SIG-M5 treated with dmso at 0.1 percent for 504 hours (cell line): ENCODE results near the gene KCNE4.
"Not testable (repeated sequence)": the region's sequence is repeated elsewhere in the genome, so short reads cannot be mapped to it uniquely, and the experiment has no call there.

Experiments
- DNase-seq: peaks from one replicate; lab custom pipeline; 2025; ENCODE audit not compliant: unreplicated experiment; lab: John Stamatoyannopoulos, UW

The KCNE4 gene

DNA sequence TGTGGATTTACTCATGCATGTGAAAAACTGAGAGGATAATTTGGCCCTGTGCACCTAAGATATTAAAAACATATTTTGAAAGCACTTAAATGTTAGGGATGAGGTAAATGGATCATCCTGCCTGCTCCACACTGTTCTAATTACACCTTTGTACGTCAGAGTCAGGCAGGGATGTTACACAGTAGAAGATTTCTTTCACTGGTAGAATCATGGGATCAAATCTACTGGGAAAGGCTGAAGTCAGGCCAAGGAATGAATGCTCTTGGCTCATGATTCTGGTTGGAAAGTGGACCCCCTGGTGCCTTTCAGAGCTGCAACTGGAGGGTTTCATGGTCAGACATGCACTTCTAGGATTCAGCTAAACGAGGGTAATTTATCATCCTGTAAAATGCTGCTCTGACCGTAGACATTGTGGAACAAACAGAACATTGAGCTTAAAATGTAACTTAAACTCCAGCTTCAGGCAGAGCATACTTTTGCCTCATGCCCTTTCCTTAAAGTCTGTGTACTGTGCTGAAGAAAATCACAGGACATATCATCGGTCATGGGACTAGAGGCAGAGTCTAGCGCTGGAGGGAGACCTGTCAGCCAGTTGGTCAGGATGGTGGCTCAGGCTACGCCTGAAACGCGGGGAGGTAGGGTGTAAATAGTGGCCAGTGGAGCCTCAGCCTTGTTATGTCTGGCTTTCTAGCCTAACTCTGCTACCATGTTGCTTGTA lies 4.9 kb downstream of the KCNE4 start:
- no peak for DNase-seq

DNA sequence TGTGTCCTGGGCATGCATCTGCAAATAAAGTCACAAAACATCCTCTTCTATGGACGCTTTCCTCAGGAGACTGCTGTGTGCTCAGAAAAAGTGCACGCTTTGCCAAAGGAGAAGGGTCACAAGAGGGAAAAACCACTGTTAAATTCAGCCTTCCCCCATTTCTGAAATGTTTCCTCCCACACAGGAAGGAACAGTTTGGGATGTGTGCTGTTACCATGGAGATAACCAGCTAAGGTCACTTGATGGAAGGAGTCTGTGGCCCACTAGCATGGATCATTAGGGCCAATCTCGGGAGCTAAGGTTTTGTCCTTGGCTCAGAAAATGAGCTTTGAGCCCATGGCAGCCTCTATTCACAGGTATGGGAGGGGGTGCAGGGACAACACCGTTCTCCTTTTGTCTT lies 5.6 kb downstream of the KCNE4 start:
- no peak for DNase-seq

DNA sequence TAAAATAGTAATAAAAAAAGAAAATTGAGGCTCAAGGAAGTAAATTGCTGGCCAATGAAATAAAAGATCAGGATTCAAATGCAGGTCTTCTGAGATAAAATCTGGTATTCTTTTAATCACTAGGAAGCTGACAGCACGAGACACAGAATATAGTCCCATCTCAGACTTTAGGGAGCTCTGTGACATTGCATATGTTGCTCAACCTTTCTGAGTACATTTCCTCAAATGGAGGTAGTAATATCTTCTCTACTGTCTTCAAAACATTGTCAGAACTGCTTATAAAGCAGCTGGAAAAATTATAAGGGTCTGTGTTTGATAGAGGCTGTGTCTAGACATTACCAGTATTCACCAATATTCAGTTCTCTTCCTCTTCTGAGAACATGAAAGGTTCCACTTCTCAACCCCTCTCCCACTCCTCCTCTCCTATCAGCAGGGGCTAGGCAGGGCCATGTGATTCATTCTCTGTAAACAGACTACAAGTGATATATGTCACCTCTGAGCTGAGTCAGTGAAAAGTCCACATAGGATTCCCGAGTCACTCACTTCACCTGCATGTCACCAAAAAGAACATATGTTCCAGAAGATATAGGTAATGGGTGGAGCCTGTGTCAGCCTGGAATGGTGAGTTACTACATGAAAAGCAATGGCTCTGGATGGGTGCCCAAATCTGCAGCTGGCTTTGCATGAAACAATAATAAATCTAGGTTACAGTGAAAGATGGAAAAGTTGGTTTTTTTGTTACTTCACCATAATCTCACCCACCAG lies 7.1 kb downstream of the KCNE4 start:
- DNase-seq, result no peak

DNA sequence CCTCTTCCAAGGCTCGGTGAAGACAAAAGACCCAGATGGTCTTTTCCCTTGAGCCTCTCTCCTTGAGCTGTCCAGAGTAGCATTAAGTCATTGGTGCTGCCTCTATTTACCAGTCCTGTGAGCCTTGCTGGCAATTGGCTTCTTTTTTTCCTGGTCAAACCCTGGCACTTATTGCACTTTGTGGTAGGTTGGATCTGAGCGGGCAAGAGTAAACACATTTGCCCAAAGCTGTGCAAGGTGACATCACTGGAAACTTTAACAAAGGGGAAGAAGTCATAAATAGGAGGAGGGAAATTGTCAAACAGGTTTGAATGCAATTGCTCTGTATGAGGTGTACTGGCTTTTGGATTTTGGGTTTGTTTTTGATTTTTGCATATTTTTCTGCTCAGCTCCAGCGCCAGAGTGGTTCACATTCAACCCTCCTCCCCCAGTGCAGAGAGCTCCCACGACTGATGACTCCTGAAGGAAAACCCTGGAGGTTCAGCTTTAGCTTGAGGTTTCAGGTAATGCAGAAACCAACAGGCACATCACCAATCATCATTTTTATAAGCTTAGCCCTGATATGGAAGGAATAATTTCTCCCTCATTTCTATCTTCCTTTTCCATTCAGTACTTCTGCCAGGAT lies 8.3 kb downstream of the KCNE4 start:
- DNase-seq, result no peak

DNA sequence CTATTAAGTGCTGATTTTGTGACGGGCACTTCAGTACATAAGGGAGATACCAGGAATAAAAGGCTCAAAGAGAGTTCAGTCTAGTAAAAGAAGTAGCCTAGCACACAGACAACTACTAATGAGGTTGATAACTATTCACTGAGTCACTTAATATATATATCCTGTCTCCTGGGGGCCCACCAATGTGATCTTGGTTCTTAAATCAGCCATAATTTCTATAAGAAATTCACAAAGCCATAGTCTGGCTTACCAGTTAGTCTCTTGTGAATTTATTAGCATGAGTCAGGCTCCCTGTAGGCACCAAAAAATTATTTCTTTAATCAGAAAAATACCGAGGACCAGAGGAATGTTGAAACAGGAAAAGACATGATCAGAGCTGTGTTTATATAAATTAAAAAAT lies 10.4 kb downstream of the KCNE4 start:
- no peak for DNase-seq

DNA sequence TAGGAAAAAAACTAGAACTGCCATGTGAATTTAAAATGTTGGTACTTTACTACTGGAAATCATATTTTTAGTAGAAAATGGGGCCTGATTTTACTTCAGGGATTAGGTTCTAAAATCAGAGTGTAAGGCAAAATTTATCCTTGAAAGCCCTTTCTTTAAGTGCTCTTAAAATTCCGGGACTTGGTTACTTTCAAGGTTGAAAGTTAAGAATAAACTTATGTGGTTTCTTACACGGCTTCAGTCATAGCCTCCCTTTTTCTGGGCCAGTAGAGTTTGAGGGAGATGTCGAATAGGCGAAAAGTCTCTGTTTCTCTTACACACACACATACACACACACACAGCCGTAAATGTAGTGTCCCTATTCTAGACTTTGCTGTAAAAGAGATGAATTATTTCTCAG lies 13.1 kb downstream of the KCNE4 start:
- no peak for DNase-seq

DNA sequence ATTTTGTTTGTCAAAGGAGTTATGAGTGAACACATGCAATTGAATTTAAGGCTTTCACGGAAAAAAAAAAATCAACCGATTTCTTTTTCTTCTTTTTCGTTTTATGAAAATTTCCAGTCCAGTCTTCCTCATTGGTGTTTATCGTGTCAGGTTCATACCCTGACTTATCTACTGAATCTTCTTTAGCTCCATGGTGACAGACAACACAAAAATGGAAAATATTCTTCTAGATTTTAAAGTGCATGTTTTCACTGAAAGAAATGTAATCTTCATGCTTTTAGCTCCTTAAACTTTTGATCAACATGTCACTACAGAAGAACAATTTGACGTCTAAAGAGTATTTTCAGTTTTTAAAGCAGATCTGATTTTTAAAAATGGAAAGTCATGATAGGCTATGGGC lies 14.7 kb downstream of the KCNE4 start:
- DNase-seq, result no peak

DNA sequence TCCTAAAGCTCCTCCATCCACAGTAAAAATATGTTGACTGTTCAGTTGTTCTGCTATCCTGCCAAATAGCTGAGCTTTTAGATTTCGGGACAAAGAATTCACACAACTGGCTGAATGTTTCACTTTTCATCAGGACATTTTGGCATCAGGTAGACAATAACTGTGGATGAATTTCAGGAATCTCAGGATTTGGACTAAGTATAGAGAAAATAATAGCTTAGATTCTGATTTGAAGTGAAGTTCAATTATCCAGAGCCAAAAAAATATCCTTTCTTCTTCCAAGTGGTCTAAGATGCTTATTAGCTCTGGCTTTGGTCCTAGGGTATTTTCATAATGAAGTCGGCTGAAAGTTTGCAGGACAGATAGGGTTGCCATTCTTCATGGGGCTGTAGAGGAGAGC lies 16.1 kb downstream of the KCNE4 start:
- no peak for DNase-seq

DNA sequence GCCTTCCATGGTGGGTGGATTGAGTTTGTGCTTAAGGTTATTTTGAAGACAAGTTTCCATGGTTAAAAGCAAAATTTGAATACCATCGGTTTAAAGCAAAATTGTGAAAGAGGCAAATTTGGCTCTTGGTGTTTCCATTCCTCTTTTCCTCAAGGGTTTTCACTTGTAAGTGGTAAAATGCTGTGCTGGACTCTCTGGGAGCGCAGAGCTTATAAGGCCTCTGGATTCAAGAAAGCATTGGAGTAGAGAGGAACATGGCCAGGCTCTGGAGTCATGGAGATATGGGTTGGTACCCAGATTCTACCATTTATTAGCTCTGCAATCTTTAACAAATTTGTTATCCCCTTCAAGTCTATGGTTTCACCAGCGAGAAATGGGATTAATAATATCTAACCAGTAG lies 17.5 kb downstream of the KCNE4 start:
- no peak for DNase-seq

DNA sequence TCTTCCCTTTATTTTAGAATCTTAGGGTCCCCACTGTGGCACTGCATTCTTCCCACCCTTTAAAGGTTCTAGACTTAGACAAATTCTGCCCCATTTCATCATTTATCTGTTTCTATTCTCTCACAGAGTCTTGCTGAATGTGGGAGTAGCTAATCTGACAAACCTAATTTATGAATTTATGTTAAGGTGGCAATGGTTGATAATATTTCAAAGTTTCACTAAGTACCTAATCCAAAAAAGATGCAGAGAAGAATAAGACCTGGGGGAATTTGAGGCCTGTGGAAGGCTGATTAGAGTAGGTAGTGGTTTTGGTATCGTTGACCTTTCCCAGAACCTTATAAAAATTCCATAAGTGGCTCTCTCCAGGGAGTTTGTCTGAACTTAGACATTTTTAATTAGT lies 18.0 kb downstream of the KCNE4 start:
- DNase-seq, result no peak

DNA sequence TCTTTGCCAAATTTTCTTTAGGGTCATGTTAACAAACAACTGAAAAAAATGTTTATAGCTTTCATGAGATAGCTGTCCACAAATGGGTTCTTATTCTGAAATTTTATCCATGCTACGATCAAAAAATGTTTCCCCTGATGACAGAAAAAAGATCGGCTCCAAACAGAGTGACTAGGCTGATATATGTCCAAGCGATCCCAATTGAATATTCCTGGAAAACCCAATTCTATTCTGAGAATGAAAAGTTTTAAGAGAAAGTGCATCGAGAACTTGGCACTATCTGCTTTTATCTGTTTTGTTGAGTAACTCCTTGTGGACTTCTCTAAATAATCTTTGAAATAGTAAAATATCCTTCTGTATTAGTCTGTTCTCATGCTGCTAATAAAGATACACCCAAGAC lies 19.1 kb downstream of the KCNE4 start:
- DNase-seq, result no peak

DNA sequence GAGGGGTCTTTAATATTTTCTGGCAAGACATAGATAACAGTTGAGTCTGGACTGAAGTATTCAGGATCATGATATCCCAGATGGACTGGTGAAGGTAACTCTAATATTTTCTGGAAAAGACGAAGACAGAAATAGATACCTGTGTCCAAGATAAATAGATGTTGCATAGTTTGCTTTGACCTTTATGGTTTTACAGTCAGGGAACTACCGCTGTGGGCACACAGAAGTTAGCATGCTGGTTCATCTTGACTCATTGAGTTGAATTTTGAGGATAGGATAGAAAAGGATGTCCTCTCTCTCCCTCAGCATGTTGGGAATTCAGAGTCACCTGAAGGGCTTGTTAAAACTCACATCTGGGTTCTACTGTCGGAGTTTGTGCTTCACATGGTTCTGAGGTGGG lies 20.8 kb downstream of the KCNE4 start:
- DNase-seq, result no peak

DNA sequence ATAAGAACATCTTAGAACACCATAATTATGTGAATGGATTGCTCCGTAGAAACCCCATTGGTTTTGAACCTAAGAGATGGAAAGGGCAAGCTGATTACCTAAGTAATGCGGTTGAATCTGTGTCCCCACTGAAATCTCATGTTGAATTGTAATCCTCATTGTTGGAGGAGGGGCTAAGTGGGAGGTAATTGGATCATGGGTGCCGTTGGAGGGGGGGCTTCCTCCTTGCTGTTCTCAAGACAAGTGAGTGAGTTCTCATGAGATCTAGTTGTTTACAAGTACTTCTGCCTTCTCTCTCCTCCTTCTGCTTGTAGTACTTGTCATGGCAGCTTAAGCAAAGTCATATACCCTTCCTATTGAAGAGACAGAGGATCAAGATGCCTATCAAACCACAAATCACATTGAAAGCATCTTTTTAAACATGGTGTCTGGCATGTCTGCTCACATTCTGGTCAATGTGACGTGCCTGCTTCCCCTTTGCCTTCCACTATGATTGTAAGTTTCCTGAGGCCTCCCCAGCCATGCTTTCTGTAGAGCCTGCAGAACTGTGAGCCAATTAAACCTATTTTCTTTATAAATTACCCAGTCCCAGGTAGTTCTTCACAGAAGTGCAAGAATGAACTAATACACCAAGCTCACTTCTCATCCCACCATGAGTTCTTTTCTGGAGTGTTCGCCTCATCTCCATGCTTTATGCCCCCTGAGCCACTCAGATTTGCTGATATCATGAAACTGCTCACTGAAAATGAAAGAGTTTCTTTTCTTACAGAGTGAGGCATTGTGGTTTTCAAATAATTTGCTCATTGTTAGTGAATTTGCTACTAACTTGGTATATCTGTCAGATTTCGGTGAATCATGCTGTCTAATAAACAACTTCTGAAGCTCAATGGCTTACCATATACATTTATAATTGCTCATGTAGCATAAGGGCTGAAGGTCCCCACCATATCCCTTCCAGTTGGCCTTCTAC lies 23.6 kb downstream of the KCNE4 start:
- DNase-seq, result no peak

DNA sequence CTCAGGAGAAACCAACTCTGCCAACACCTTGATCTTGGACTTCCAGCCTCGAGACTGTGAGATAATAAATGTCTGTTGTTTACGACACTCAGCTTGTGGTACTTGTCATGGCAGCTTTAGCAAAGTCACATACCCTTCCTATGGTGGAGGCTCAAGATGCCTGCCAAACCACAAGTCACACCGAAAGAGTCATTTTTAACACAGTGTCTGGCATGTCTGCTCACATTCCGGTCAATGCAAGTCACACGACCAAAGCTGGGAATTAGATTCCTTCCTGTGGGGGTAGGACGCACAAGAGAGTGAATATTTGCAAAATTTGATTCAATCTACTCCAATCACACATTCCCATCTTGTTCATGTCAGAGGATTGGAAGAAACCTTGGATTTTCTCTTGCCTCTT lies 24.6 kb downstream of the KCNE4 start:
- no peak for DNase-seq

DNA sequence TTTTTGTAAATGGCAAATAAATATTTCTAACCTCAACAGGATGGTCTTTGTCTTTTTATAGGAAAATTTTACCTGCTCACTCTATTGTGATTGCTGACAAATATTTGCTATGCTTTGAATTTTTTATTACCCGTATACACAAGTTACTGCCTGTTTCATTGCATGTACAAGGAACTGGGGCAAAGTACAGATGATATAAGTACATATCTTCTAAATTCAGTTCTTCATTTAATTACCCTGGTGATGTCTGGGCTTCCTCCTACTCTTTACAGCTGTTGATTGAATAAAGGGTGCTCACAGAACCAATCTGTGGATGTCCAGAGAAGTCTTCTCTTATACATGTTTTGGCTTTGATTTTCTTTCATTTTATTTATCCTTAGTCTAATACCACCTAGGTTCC lies 26.5 kb downstream of the KCNE4 start:
- DNase-seq, result no peak

DNA sequence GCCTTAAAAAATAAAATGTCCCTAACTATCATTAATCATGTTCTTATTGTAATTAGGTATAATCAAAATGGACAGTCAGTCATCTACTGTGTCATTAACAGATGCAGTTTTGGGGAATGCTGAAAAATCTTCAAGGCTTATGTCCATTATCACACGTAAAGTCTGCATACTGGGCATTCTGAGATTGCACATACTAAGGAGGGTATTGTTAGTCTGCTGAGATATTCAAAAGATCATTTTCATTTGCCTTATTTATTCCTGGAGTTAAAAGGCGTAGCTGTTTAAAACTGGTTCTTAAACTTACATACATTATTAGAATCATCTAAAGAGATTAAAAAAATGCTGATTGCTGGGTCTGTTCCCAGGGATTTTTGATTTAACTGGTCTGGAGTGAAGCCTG lies 27.4 kb downstream of the KCNE4 start:
- DNase-seq, result no peak

DNA sequence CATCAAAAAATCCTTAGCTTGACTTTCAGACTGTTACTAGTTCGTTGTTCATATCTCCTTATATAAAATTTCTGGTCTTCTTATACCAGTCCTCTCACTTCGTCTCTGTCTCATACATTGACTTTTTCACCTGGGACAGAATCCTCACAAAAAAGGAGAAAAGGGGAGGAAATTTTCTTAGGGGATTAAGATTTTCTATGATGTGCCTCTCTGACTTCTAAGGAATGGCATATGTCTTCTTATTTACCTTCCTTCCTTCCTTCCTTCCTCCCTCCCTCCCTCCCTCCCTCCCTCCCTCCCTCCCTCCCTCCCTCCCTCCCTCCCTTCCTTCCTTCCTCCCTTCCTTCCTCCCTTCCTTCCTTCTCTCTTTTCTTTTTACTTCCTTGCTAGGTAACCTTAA lies 27.9 kb downstream of the KCNE4 start:
- DNase-seq, result no peak

DNA sequence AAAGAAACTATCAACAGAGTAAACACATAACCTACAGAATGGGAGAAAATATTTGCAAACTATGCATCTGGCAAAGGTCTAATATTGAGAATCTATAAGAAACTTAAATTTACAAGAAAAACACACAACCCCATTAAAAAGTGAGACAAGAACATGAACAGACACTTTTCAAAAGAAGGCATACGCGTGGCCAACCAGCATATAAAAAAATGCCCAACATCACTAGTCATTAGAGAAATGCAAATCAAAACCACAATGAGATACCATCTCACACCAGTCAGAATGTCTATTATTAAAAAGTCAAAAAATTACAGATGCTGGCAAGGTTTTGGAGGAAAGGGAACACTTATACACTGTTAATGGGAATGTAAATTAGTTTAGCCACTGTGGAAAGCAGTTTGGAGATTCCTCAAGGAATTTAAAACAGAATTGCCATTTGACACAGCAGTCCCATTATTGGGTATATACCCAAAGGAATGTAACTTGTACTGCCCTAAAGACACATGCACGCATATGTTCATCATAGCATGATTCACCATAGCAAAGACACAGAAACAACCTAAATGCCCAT lies 28.9 kb downstream of the KCNE4 start:
- not testable (repeated sequence) for DNase-seq

DNA sequence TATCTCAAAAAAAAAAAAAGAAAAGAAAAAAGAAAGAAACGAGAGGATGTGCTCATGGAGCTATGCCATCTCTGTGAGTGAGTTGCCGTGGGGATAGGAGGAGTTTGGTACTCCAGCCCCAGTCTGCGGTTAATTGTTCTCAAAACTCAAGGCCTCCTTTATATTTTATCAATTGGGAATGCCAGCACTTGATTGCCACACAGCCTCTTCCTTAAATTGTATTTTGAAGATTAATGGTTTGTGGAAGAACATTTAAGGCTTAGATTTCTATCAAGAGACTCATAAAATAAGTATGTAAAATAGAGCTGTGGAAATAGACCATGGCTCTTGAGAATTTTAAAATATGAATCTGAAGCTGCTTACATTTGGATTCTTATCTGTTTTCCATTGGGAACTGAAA lies 29.8 kb downstream of the KCNE4 start:
- DNase-seq, result no peak

DNA sequence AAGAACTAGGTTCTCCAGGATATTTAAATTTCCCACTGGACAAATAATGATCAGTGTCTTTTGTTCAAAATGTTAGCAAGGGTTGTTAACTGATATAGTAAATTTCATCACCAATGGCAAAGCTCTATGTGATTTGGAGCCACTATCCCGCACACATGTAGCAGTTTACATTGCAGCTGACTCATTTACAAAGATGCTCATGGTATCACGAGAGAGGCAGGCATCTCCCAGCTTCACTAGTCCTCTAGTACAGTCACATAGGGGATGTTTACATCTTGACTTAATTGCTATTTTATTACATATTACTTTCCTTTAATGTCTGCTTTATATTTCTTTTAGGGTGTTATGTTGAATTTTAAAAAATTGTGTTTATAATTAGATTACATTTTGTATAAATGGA lies 30.7 kb downstream of the KCNE4 start:
- no peak for DNase-seq
